Ammon's horn (tissue), 1 donor: ENCODE results near the gene IL18RAP.

Source experiments
- DNase-seq: peaks from one replicate; pipeline ENCODE4 v3.0.0-alpha.2; 2016; ENCODE audit warnings: low spot score

Gene IL18RAP

GRCh38 chr2:102422910-102423309 is at the start of gene IL18RAP:
TSS of gene IL18RAP (plus strand) at chr2:102423160. CDS start at chr2:102423278, 118 bp downstream.
- no peak for DNase-seq

GRCh38 chr2:102376052-102376591 is 46.8 kb upstream of the IL18RAP start:
- DNase-seq, result no peak

- DNase-seq, result no peak
These were observed 39.2 kb upstream of the IL18RAP start for GRCh38 chr2:102383722-102384121.

GRCh38 chr2:102385522-102385921 is 37.4 kb upstream of the IL18RAP start:
- no peak for DNase-seq

- DNase-seq, result no peak
These were observed 37.0 kb upstream of the IL18RAP start for GRCh38 chr2:102386004-102386403.

GRCh38 chr2:102386867-102387541 is 36.0 kb upstream of the IL18RAP start:
- no peak for DNase-seq

GRCh38 chr2:102387763-102388546 is 35.0 kb upstream of the IL18RAP start:
- no peak for DNase-seq

GRCh38 chr2:102391565-102391964 is 31.4 kb upstream of the IL18RAP start:
- DNase-seq, result no peak

- DNase-seq, result no peak
These were observed 30.9 kb upstream of the IL18RAP start for GRCh38 chr2:102392096-102392495.

- DNase-seq, result no peak
These were observed 30.0 kb upstream of the IL18RAP start for GRCh38 chr2:102392942-102393341.

- no peak for DNase-seq
These were observed 26.9 kb upstream of the IL18RAP start for GRCh38 chr2:102396012-102396411.

GRCh38 chr2:102397209-102397608 is 25.8 kb upstream of the IL18RAP start:
- DNase-seq, result no peak

GRCh38 chr2:102399499-102400141 is 23.3 kb upstream of the IL18RAP start:
- no peak for DNase-seq

- DNase-seq, result no peak
These were observed 21.5 kb upstream of the IL18RAP start for GRCh38 chr2:102401456-102401855.

- DNase-seq, result no peak
These were observed 21.1 kb upstream of the IL18RAP start for GRCh38 chr2:102401865-102402264.

- DNase-seq, result no peak
These were observed 12.0 kb upstream of the IL18RAP start for GRCh38 chr2:102410952-102411351.

GRCh38 chr2:102412199-102412598 is 10.8 kb upstream of the IL18RAP start:
- DNase-seq, result no peak

- DNase-seq, result no peak
These were observed 5.0 kb upstream of the IL18RAP start for GRCh38 chr2:102417946-102418345.

GRCh38 chr2:102418421-102418961 is 4.5 kb upstream of the IL18RAP start:
- no peak for DNase-seq

GRCh38 chr2:102420290-102420689 is 2.7 kb upstream of the IL18RAP start:
- DNase-seq, result no peak

- DNase-seq, result no peak
These were observed 835 bp upstream of the IL18RAP start for GRCh38 chr2:102421890-102422759.
